Upper lobe of left lung (tissue), 6 donors: ENCODE results near the gene PSAPL1. TPM values are rescaled to one million over a fixed set of nuclear protein-coding genes. Genes with fewer than 3 reads are reported as not detected.

Experiments
- ATAC-seq, 2 donors: fragments of 200-7000 bp; cut with Tn5 transposase; one replicate each; pipeline ENCODE4 v1.9.1; 2022; ENCODE audit warnings: mild to moderate bottlenecking in 2 of 2, moderate library complexity in 2 of 2; ENCODE audit not compliant: low FRiP score in 2 of 2
- DNase-seq, 2 donors: peaks; one replicate each; pipeline ENCODE4 v3.0.0-alpha.2; 2019 to 2020
- H3K27ac ChIP-seq, 4 donors: fragments of 200-600 bp; sonication (generic); one replicate each; pipeline ENCODE4 v1.5.1; 2016 to 2019
- H3K27me3 ChIP-seq, 4 donors: fragments of 200-600 bp; sonication (generic); one replicate each; pipeline ENCODE4 v1.5.1; 2017 to 2019
- H3K36me3 ChIP-seq, 4 donors: fragments of 200-600 bp; sonication (generic); one replicate each; pipeline ENCODE4 v1.5.1; 2016 to 2019
- H3K4me1 ChIP-seq, 4 donors: fragments of 200-600 bp; sonication (generic); one replicate each; pipeline ENCODE4 v1.5.1; 2018 to 2019
- H3K4me3 ChIP-seq, 4 donors: fragments of 200-600 bp; sonication (generic); one replicate each; pipeline ENCODE4 v1.5.1; 2017 to 2019; ENCODE audit warnings: mild to moderate bottlenecking in 2 of 4, moderate library complexity in 1 of 4
- H3K9me3 ChIP-seq, 4 donors: fragments of 200-600 bp; sonication (generic); one replicate each; pipeline ENCODE4 v1.5.1; 2018 to 2019
- EP300 ChIP-seq, 4 donors: sonication (generic); formaldehyde crosslinking; IDR thresholded peaks; one replicate each; pipeline ENCODE4 v1.5.1; 2017; ENCODE audit warnings: antibody characterized with exemption in 4 of 4, control low read depth in 2 of 4
- POLR2A ChIP-seq, 4 donors: fragments of 450-650 bp; IDR thresholded peaks; one replicate each; pipeline ENCODE4 v1.5.1; 2016 to 2017; ENCODE audit warnings: antibody characterized with exemption in 4 of 4, mild to moderate bottlenecking in 2 of 4
- POLR2AphosphoS5 ChIP-seq, 2 donors: sonication (generic); formaldehyde crosslinking; IDR thresholded peaks; one replicate each; pipeline ENCODE4 v1.5.1; 2017; ENCODE audit warnings: antibody characterized with exemption in 2 of 2
- WGBS, 2 donors: methylation state at CpG; one replicate each; pipeline ENCODE4 v1.1.5; 2017 to 2018; 5-methylcytosine and 5-hydroxymethylcytosine counted together
- total RNA-seq, 6 donors: library from RNA; depleted of rRNA in 4 of 6; stranded (reverse); fragments of >200 nt in 4 of 6; gene quantifications; one replicate each; pipeline versions ENCODE4 v1.1.0 to v1.2.1, GENCODE V29; 2016 to 2021
- TF ChIP-seq, protein P1 (sequence below), 6 experiments: fragments of 450-650 bp in 4 of 6; fragments of 200-600 bp in 2 of 6; sonication (generic) in 2 of 6; IDR thresholded peaks; one replicate each; pipeline ENCODE4 v1.5.1; 2016 to 2019; ENCODE audit warnings: antibody characterized with exemption in 6 of 6
- donor health status: DM: no; HTN: no; CAD: no; lungs with moderate emphysema.
- donor health status: DM: no; HTN: yes; CAD: no; lungs with severe emphysema.

The PSAPL1 gene
- total RNA-seq, 6 donors from 2014 or later, result 0.20 to 0.61 (median 0.31) TPM; not detected in 3

- TF ChIP-seq, protein P1, sequence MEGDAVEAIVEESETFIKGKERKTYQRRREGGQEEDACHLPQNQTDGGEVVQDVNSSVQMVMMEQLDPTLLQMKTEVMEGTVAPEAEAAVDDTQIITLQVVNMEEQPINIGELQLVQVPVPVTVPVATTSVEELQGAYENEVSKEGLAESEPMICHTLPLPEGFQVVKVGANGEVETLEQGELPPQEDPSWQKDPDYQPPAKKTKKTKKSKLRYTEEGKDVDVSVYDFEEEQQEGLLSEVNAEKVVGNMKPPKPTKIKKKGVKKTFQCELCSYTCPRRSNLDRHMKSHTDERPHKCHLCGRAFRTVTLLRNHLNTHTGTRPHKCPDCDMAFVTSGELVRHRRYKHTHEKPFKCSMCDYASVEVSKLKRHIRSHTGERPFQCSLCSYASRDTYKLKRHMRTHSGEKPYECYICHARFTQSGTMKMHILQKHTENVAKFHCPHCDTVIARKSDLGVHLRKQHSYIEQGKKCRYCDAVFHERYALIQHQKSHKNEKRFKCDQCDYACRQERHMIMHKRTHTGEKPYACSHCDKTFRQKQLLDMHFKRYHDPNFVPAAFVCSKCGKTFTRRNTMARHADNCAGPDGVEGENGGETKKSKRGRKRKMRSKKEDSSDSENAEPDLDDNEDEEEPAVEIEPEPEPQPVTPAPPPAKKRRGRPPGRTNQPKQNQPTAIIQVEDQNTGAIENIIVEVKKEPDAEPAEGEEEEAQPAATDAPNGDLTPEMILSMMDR (IDR thresholded peaks at IDR 0.05), result no peak
- no peak for TF ChIP-seq POLR2AphosphoS5 (IDR thresholded peaks at IDR 0.05)
- no peak for TF ChIP-seq POLR2A (IDR thresholded peaks at IDR 0.05)
- TF ChIP-seq EP300 (IDR thresholded peaks at IDR 0.05), result no peak
- Histone ChIP-seq H3K4me1 (no peaks in the 10 kb centered on the region), H3K4me3 (no peak overlapping the region), H3K27me3 (no peaks in the 10 kb centered on the region), H3K36me3 (no peaks in the 10 kb centered on the region), H3K27ac (no peak overlapping the region), H3K9me3 (peaks cover 0 to 2% (median 0%) of the 10 kb centered on the region in 4 donors)
- 82 to 88% methylated on average over 9 of the region's 9 CpGs for WGBS, 2 donors
- DNase-seq (peak in 1 of 2 donors; percentile 6), ATAC-seq (no peak)
These were observed 20.7 kb downstream of the PSAPL1 start for GRCh38 chr4:7414046-7414445.

DNA sequence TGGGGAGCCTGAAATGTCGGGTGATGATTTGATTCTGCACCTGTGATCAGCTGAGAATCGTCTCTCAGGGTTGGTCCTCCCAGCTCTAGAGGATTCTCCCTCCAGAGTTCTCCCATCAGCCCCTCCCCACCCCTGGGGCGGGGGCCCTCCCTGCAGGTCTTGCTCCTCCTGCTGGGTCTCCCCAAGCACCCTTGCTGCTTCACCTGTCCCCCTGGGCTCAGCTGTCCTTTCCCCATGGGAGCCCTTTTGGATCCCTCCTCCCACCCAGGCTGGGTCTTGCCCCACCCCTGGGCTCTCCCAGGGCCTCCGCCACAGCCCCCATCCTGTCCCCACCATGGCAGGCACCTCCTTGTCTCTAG, 22.2 kb downstream of the PSAPL1 start:
- no peak overlapping the region for H3K4me3 ChIP-seq
- ATAC-seq (no peak), DNase-seq (no peak)
- H3K9me3 ChIP-seq, result peaks cover 0 to 13% (median 6%) of the 10 kb centered on the region in 4 donors
- WGBS, 2 donors, result 86 to 100% methylated on average over 1 to 4 of the region's 4 CpGs
- no peak overlapping the region for H3K27ac ChIP-seq
- no peaks in the 10 kb centered on the region for H3K4me1 ChIP-seq
- TF ChIP-seq POLR2AphosphoS5 (IDR thresholded peaks at IDR 0.05) (no peak), POLR2A (IDR thresholded peaks at IDR 0.05) (no peak), EP300 (IDR thresholded peaks at IDR 0.05) (no peak)
- TF ChIP-seq, protein P1 (IDR thresholded peaks at IDR 0.05), result no peak
- no peaks in the 10 kb centered on the region for H3K36me3 ChIP-seq
- H3K27me3 ChIP-seq, result no peaks in the 10 kb centered on the region

GRCh38 chr4:7411896-7412553, 22.7 kb downstream of the PSAPL1 start:
- 67 to 72% methylated on average over 7 to 12 of the region's 12 CpGs for WGBS, 2 donors
- Histone ChIP-seq H3K9me3 (peaks cover 0 to 13% (median 6%) of the 10 kb centered on the region in 4 donors), H3K27me3 (no peaks in the 10 kb centered on the region), H3K4me3 (no peak overlapping the region), H3K36me3 (no peaks in the 10 kb centered on the region), H3K4me1 (no peaks in the 10 kb centered on the region), H3K27ac (no peak overlapping the region)
- ATAC-seq (no peak), DNase-seq (peak in 1 of 2 donors; percentile 14)
- TF ChIP-seq POLR2A (IDR thresholded peaks at IDR 0.05) (no peak), POLR2AphosphoS5 (IDR thresholded peaks at IDR 0.05) (no peak), EP300 (IDR thresholded peaks at IDR 0.05) (no peak)
- TF ChIP-seq, protein P1 (IDR thresholded peaks at IDR 0.05), result no peak

- no peak overlapping the region for H3K4me3 ChIP-seq
- no peak for TF ChIP-seq EP300 (IDR thresholded peaks at IDR 0.05)
- TF ChIP-seq, protein P1 (IDR thresholded peaks at IDR 0.05), result no peak
- no peak for TF ChIP-seq POLR2AphosphoS5 (IDR thresholded peaks at IDR 0.05)
- TF ChIP-seq POLR2A (IDR thresholded peaks at IDR 0.05), result no peak
- H3K27ac ChIP-seq, result no peak overlapping the region
- H3K9me3 ChIP-seq, result peaks cover 0 to 13% (median 6%) of the 10 kb centered on the region in 4 donors
- no peaks in the 10 kb centered on the region for H3K4me1 ChIP-seq
- no peaks in the 10 kb centered on the region for H3K27me3 ChIP-seq
- H3K36me3 ChIP-seq, result no peaks in the 10 kb centered on the region
- 78 to 88% methylated on average over 1 of the region's 1 CpG for WGBS, 2 donors
- DNase-seq (no peak), ATAC-seq (no peak)
These were observed 23.2 kb downstream of the PSAPL1 start for GRCh38 chr4:7411491-7411890.

- H3K4me3 ChIP-seq, result no peak overlapping the region
- no peak overlapping the region for H3K27ac ChIP-seq
- no peak for DNase-seq
- ATAC-seq, result peak in 1 of 2 donors; percentile 26
- TF ChIP-seq EP300 (IDR thresholded peaks at IDR 0.05), result no peak
- no peaks in the 10 kb centered on the region for H3K27me3 ChIP-seq
- WGBS, 2 donors, result 47 to 75% methylated on average over 1 of the region's 1 CpG
- no peaks in the 10 kb centered on the region for H3K36me3 ChIP-seq
- no peaks in the 10 kb centered on the region for H3K4me1 ChIP-seq
- peaks cover 0 to 13% (median 6%) of the 10 kb centered on the region in 4 donors for H3K9me3 ChIP-seq
These were observed 24.3 kb downstream of the PSAPL1 start for GRCh38 chr4:7410446-7410845.
